K562 (cell line): ENCODE data around the gene LSM4. TPM values are rescaled to one million over a fixed set of nuclear protein-coding genes. Genes with fewer than 3 reads are reported as not detected.

Experiments used
- AFF1 ChIP-seq, 2 experiments: fragments of 450-650 bp; IDR thresholded peaks; 2 replicates each; pipeline ENCODE4 v1.6.1; 2018; ENCODE audit warnings: mild to moderate bottlenecking in 2 of 2, low read depth in 1 of 2; ENCODE audit not compliant: partially characterized antibody in 2 of 2
- ELF4 ChIP-seq: fragments of 450-650 bp; formaldehyde crosslinking; IDR thresholded peaks from 2 replicates; pipeline ENCODE4 v1.4.0; 2022; ENCODE audit warnings: missing genetic modification characterization
- ETV5 ChIP-seq: sonication (generic); formaldehyde crosslinking; IDR thresholded peaks from 2 replicates; pipeline ENCODE4 v1.4.0; 2020; ENCODE audit warnings: low read depth, mild to moderate bottlenecking, missing genetic modification reagents
- JUND ChIP-seq, 2 experiments: IDR thresholded peaks; 2 replicates in 1 of 2; 3 replicates in 1 of 2; pipeline ENCODE4 v1.6.1; 2011; ENCODE audit warnings: borderline replicate concordance in 2 of 2, low read depth in 2 of 2, low read length in 2 of 2, improper control_type of control experiment in 1 of 2, missing biosample characterization in 1 of 2, missing genetic modification characterization in 1 of 2, missing genetic modification reagents in 1 of 2
- NFIX ChIP-seq: fragments of 250-450 bp; sonication (Bioruptor Pico); IDR thresholded peaks from 2 replicates; pipeline ENCODE4 v1.4.0; 2020; ENCODE audit warnings: low read depth, mild to moderate bottlenecking, moderate library complexity
- NKRF ChIP-seq: fragments of 450-650 bp; IDR thresholded peaks from 2 replicates; pipeline ENCODE4 v1.6.1; 2016; ENCODE audit warnings: borderline replicate concordance
- NR2C2 ChIP-seq, 2 experiments: fragments of 200-800 bp in 1 of 2; sonication (Bioruptor generic) in 1 of 2; sonication (generic) in 1 of 2; formaldehyde crosslinking in 1 of 2; IDR thresholded peaks; 2 replicates each; pipeline versions ENCODE4 v1.6.1 to v1.8.0; 2016 to 2022; ENCODE audit warnings: mild to moderate bottlenecking in 1 of 2, missing compliant biosample characterization in 1 of 2, missing genetic modification characterization in 1 of 2, missing genetic modification reagents in 1 of 2
- NR4A1 ChIP-seq, 2 experiments: fragments of 250-450 bp in 1 of 2; fragments of 450-650 bp in 1 of 2; sonication (Bioruptor Pico) in 1 of 2; IDR thresholded peaks; 2 replicates each; pipeline versions ENCODE4 v1.4.0 to v1.6.1; 2016 to 2020; ENCODE audit warnings: mild to moderate bottlenecking in 2 of 2, missing compliant biosample characterization in 1 of 2, missing genetic modification characterization in 1 of 2, moderate library complexity in 1 of 2
- PTBP1 ChIP-seq: fragments of 200-400 bp; formaldehyde crosslinking; IDR thresholded peaks from 2 replicates; pipeline ENCODE4 v1.6.1; 2017; ENCODE audit warnings: low read depth, low read length
- RAD51 ChIP-seq: fragments of 450-650 bp; IDR thresholded peaks from 2 replicates; pipeline ENCODE4 v1.7.1; 2016; ENCODE audit warnings: low read depth, mild to moderate bottlenecking, borderline replicate concordance
- SIN3A ChIP-seq, 2 experiments: fragments of 150-350 bp in 1 of 2; IDR thresholded peaks; 2 replicates each; pipeline ENCODE4 v1.6.1; 2011 to 2016; ENCODE audit warnings: borderline replicate concordance in 2 of 2, low read depth in 2 of 2, low read length in 2 of 2, mild to moderate bottlenecking in 2 of 2, moderate library complexity in 2 of 2; ENCODE audit not compliant: control insufficient read depth in 1 of 2
- TCF7L2 ChIP-seq: fragments of 150-350 bp; IDR thresholded peaks from 2 replicates; pipeline ENCODE4 v1.6.1; 2016; ENCODE audit warnings: low read depth, mild to moderate bottlenecking, low read length, moderate library complexity
- ZBTB11 ChIP-seq, 3 experiments: fragments of 200-800 bp in 1 of 3; fragments of 250-450 bp in 1 of 3; fragments of 450-650 bp in 1 of 3; sonication (Bioruptor Pico) in 1 of 3; sonication (Bioruptor generic) in 1 of 3; formaldehyde crosslinking in 1 of 3; IDR thresholded peaks; 2 replicates each; pipeline versions ENCODE4 v1.6.1 to v1.8.0; 2016 to 2022; ENCODE audit warnings: mild to moderate bottlenecking in 2 of 3, missing genetic modification characterization in 2 of 3, missing compliant biosample characterization in 1 of 3, moderate library complexity in 1 of 3
- polyA plus RNA-seq, 8 experiments: library from polyadenylated mRNA; depleted of rRNA in 4 of 8; stranded (reverse) in 5 of 8; unstranded in 3 of 8; fragments of >200 nt; fragmentation: Nextera tagmentation in 2 of 8; fragmentation: Illumina TruSeq in 1 of 8; extraction: Ambion mirVana in 2 of 8; extraction: Trizol in 1 of 8; gene quantifications; 2 replicates each; pipeline versions ENCODE4 v1.2.1 to v1.2.3, GENCODE V29; 2011 to 2014; ENCODE audit warnings: inconsistent platforms in 1 of 8, missing spikeins in 1 of 8
- total RNA-seq, 7 experiments: library from RNA; depleted of rRNA in 6 of 7; stranded (reverse); fragments of >200 nt in 6 of 7; fragmentation: Illumina TruSeq in 2 of 7; extraction: Trizol in 2 of 7; gene quantifications; 2 replicates each; pipeline versions ENCODE4 v1.2.1 to v1.2.3, GENCODE V29; 2011 to 2021; ENCODE audit warnings: low replicate concordance in 1 of 7

Gene LSM4
- total and polyA plus RNA-seq, 9 of the 15 experiments (the other 6 are each of a cell fraction or from before 2014, with no cell fraction given) = 11.9 to 763 (median 202) TPM

- TF ChIP-seq AFF1 (IDR thresholded peaks at IDR 0.05; ENCODE audit: low read depth in 1 of 2, partially characterized antibody in 2 of 2) (no peak), NR4A1 (CRISPR knock-in tag; IDR thresholded peaks at IDR 0.05) (no peak), NR4A1 (tag; IDR thresholded peaks at IDR 0.05) (no peak), RAD51 (peak; percentile 87), PTBP1 (no peak), NKRF (peak; percentile 84), ELF4 (CRISPR knock-in tag) (no peak), TCF7L2 (no peak), JUND (IDR thresholded peaks at IDR 0.05; ENCODE audit: borderline replicate concordance, low read depth, low read length) (peak; percentile 45; the same call in 1 of the 2 replicates), JUND (tag; IDR thresholded peaks at IDR 0.05; ENCODE audit: borderline replicate concordance, low read depth, low read length) (no peak), ZBTB11 (CRISPR knock-in tag; IDR thresholded peaks at IDR 0.05) (peak in 1 of 3 experiments; percentile 78; a peak in 2 of 6 replicates), SIN3A (IDR thresholded peaks at IDR 0.05; ENCODE audit: borderline replicate concordance in 2 of 2, control insufficient read depth in 1 of 2, low read depth in 2 of 2, low read length in 2 of 2) (peak; percentile 69 to 85; a peak in 3 of 4 replicates), NR2C2 (CRISPR knock-in tag; IDR thresholded peaks at IDR 0.05) (0 out of 2 replicates have a peak, but pooled peaks have one; percentile 20), NR2C2 (tag; IDR thresholded peaks at IDR 0.05) (peak; percentile 84), NFIX (CRISPR knock-in tag) (no peak), ETV5 (CRISPR knock-in tag) (peak; percentile 63; the same call in 1 of the 2 replicates)
Observed at GRCh38 chr19:18340990-18341868, 18.4 kb upstream of the LSM4 start (continued).
